GM12891 (cell line): ENCODE data around the gene DNM3.

ENCODE experiments used
- DNase-seq: peaks from one replicate; pipeline ENCODE4 v3.0.0; 2011; ENCODE audit warnings: low spot score; ENCODE audit not compliant: insufficient read length
- FAIRE-seq: peaks from 2 replicates; lab custom pipeline; 2011; peaks lifted over from hg19 to GRCh38; lab: Jason Lieb, UNC
- PAX5 ChIP-seq: IDR thresholded peaks from 2 replicates; pipeline ENCODE4 v1.6.1; 2011; ENCODE audit warnings: low read length, moderate library complexity, mild to moderate bottlenecking; ENCODE audit not compliant: insufficient read depth, severe bottlenecking
- POLR2A ChIP-seq: IDR thresholded peaks from 2 replicates; pipeline ENCODE4 v1.6.1; 2011; ENCODE audit warnings: low read depth, low read length, control low read depth
- POLR2AphosphoS5 ChIP-seq: IDR thresholded peaks from 2 replicates; pipeline ENCODE4 v1.6.1; 2011; ENCODE audit warnings: low read depth, low read length, control low read depth
- POU2F2 ChIP-seq: IDR thresholded peaks from 2 replicates; pipeline ENCODE4 v1.6.1; 2011; ENCODE audit warnings: low read depth, mild to moderate bottlenecking, control low read depth, low read length, moderate library complexity
- SPI1 ChIP-seq: IDR thresholded peaks from 2 replicates; pipeline ENCODE4 v1.6.1; 2011; ENCODE audit warnings: low read depth, low read length, control low read depth
- TAF1 ChIP-seq: IDR thresholded peaks from 2 replicates; pipeline ENCODE4 v1.6.1; 2011; ENCODE audit warnings: low read depth, low read length, control low read depth

The DNM3 gene

DNA sequence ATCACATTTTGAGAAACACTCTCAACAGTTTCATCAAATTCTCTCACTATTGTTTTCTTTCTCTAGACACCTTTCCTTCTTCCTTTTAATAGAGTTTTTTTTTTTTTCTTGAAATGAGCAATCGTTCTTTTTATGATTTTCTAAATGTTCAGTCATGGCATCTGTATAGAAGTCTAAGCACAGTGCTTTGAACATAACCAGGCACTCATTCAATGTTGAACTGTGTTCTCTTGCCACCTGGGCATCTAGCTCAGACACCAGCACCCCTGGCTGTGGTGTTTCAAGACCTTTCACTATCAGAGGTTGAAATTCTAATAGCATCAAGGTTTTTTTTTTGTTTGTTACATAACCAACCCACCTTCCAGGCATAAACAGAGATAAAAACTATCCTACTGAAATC lies 96.6 kb downstream of the DNM3 start:
- TF ChIP-seq POU2F2 (no peak), SPI1 (no peak)
- FAIRE-seq (no peak), DNase-seq (no peak)

- TF ChIP-seq POLR2AphosphoS5 (no peak), PAX5 (no peak), SPI1 (no peak), POU2F2 (no peak), POLR2A (no peak), TAF1 (no peak)
- no peak for FAIRE-seq
- DNase-seq: no peak
These were observed 98.4 kb downstream of the DNM3 start for GRCh38 chr1:171939740-171940139.

- FAIRE-seq: no peak
These were observed 99.1 kb downstream of the DNM3 start for GRCh38 chr1:171940368-171940767.

DNA sequence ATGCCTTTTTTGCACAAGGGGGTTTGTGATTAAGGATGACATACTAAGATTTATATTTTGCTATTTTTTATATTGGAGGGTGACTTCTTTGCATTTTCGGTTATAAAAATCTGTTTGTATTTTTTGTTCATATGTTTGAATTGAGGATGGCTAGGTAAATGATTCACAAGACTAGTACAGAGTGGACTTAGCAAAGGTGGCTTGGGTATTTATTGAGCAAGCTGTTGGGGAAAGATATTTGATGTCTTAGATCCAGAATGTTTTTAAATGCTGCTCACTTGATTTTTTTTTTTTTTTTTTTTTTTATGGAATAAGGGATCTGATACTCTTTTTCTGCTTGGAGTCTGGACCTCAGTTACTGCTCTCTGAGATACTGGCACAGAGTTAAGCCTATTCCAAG lies 100.6 kb downstream of the DNM3 start:
- FAIRE-seq (no peak), DNase-seq (no peak)
- TF ChIP-seq POLR2A: no peak
- TF ChIP-seq SPI1: no peak
- no peak for TF ChIP-seq PAX5
- no peak for TF ChIP-seq POU2F2
- TF ChIP-seq TAF1: no peak
- no peak for TF ChIP-seq POLR2AphosphoS5

More at GRCh38 chr1:171940368-171940767, 99.1 kb downstream of the DNM3 start:
- TF ChIP-seq POLR2AphosphoS5: no peak
- no peak for TF ChIP-seq PAX5
- TF ChIP-seq SPI1: no peak
- TF ChIP-seq POLR2A: no peak
- no peak for TF ChIP-seq TAF1
- no peak for DNase-seq

DNA sequence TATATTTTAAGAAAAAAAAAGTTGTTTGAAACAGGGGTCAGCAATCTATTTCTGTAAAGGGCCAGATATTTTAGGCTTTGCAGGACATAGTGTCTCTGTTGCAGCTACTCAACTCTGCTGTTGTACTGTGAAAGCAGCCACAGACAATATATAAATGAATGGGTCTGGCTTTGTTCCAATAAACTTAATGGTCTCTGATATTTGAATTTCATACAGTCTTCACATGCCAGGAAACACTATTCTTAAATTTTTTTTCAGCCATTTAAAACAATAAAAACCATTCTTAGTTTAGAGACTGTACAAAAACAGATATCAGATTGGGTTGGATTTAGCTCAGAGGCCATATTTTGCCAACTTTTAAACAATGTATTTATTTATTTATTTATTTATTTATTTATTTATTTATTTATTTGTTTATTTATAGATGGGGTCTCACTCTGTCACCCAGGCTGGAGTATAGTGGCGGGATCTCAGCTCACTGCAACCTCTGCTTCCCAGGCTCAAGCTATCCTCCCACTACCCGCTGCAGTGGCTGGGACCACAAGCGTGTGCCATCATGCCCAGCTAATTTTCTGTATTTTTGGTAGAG lies 102.8 kb downstream of the DNM3 start:
- DNase-seq (no peak), FAIRE-seq (no peak)
- TF ChIP-seq POU2F2: no peak
- no peak for TF ChIP-seq POLR2A
- TF ChIP-seq SPI1: no peak
- no peak for TF ChIP-seq POLR2AphosphoS5
- TF ChIP-seq PAX5: no peak
- TF ChIP-seq TAF1: no peak

DNA sequence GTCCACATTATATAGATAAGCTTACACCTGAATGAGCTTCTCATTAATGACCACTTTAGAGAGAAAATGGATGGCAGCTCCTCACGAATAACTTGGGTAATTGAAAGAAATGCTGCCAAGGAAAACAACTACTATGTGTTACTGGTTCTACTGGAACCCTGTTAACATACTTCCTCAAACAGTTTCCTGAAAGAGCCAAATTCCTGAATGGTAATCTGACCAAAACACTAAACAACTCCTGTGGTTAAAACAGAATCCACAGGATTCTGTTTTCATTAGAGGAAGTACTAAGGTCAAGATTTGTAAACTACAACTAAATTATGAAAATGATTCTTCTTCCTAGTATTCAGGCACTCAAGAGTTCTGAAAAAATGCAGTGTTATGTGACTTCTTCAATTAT lies 107.2 kb downstream of the DNM3 start:
- DNase-seq: no peak
- no peak for FAIRE-seq

GRCh38 chr1:171949316-171949715 lies 108.0 kb downstream of the DNM3 start:
- DNase-seq (no peak), FAIRE-seq (no peak)
- no peak for TF ChIP-seq POU2F2

More for the DNA sequence above, 107.2 kb downstream of the DNM3 start:
- TF ChIP-seq POLR2AphosphoS5 (no peak), POU2F2 (no peak), SPI1 (no peak), TAF1 (no peak), POLR2A (no peak), PAX5 (no peak)

- DNase-seq (no peak), FAIRE-seq (no peak)
- TF ChIP-seq POLR2A (no peak), TAF1 (no peak), SPI1 (no peak), PAX5 (no peak), POU2F2 (no peak), POLR2AphosphoS5 (no peak)
These were observed 112.5 kb downstream of the DNM3 start for GRCh38 chr1:171953835-171954234.

DNA sequence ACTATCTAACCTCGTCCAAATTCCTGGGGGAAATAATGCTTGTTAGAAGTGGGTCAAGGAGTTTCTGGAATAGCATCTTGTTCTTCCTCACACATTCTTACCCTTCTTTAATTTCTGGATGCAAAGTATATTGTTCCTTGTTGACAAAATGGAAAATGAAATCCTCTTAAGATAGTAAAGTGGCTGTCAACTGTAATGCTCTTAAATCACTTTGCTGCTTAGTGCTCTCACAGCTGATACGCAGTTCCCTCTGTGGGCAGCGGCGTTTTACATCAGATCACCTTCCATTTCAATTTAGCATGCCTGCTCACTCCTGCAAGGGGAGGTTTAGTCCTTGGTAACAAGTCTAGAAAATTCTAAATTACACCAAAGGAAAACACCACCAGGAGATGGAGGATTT lies 113.1 kb downstream of the DNM3 start:
- DNase-seq (no peak), FAIRE-seq (no peak)
- TF ChIP-seq SPI1: no peak
- TF ChIP-seq TAF1: no peak
- TF ChIP-seq POLR2AphosphoS5: no peak
- TF ChIP-seq POU2F2: no peak
- TF ChIP-seq PAX5: no peak
- no peak for TF ChIP-seq POLR2A

- no peak for TF ChIP-seq POU2F2
- DNase-seq: no peak
- no peak for FAIRE-seq
These were observed 120.6 kb downstream of the DNM3 start for GRCh38 chr1:171961861-171962260.

DNA sequence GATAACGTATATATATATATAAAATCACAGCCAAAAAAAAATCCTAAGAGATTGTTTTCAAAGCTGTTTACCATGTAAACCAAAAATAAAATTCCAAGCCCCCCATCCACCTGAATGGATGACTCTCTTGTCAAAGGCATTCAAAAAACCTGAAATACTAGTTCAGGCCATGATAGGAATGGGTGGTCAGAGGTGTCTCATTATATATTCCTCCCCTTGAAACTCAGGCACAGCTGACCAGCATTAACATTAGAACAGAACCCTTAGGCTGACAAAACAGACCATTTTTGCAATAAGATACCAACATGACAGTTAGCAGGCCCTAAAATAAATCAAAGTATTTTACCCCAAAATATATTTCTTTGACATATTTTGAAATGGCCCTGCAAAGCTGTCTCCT lies 122.5 kb downstream of the DNM3 start:
- DNase-seq: no peak
- TF ChIP-seq POLR2A (no peak), POU2F2 (no peak), TAF1 (no peak), POLR2AphosphoS5 (no peak), SPI1 (no peak), PAX5 (no peak)
- FAIRE-seq: no peak

DNA sequence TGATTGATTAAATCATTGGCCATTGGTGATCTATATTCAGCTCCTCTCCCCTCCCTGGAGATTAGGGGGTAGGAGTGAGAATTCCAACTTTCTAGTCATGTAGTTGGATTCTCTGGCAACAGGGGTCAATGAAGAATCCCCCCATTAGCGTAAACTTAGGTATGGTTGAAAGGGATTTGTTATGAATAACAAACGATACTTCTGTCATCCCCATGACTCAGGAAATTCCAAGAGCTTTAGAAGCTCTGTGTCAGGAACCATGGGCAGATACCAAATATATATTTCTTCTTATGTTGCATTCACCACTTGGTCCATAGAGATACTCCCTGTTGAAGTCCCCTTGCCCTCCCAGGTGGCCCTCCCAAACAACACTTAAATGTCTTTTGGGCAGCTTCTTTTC lies 124.5 kb downstream of the DNM3 start:
- FAIRE-seq (no peak), DNase-seq (no peak)
- TF ChIP-seq PAX5 (no peak), SPI1 (no peak), POU2F2 (no peak), POLR2A (no peak), TAF1 (no peak), POLR2AphosphoS5 (no peak)
